HG03095 (cell line): Measurements from ENCODE around the gene EIF3D.

Source experiments
- ATAC-seq: cut with Tn5 transposase; IDR thresholded peaks from one replicate; pipeline ENCODE4 v1.9.1; 2021; ENCODE audit warnings: moderate library complexity; ENCODE audit not compliant: unreplicated experiment

Gene EIF3D

DNA sequence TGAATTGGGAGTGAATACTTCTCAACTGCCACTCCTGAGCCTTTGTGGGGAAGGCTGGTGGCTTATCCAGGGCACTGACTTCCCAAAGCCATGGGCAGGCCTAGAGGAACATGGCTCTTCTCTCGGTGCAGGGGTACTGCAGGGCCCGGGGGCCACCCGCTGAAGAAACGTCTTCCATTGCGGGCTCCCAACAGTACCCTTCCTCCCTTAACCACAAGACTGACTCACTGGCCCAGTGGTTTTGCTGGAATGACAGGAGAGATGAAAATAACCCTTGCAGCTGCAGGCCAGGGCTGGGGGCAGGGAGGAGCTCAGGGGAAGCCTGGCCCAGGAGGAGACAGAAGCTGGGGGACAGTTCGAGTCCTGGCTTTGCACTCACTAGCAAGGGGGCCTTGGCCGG is 61.0 kb downstream of the EIF3D start:
- ATAC-seq, result no peak

DNA sequence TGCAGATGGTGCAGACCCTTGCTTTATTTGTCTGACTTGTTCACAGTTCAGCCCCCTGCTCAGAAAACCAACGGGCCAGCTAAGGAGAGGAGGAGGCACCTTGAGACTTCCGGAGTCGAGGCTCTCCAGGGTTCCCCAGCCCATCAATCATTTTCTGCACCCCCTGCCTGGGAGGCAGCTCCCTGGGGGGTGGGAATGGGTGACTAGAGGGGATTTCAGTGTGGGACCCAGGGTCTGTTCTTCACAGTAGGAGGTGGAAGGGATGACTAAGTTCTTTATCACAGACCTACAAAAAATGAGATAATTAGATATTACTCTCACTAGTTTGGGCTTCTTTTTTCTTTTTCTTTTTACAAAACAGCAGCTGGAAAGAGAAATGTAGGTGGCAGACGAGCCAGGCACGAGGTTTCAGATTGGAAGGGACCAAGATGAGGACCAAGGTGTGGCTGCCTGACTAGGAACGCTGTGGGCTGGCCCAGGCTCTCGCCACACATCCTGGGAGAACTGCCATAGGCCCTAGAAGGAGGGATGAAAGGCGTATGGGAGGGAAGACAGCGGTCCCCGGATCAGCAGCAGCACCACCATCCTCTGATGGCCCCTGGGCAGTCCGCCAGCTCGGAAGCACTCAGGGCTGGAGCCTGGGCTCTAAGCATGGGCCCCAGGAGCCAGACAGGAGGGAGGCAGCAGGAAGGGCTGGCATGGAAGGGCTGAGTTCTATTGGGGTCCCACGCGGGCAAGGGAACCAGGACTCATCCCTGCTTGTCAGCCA is 61.7 kb downstream of the EIF3D start:
- ATAC-seq, result no peak

DNA sequence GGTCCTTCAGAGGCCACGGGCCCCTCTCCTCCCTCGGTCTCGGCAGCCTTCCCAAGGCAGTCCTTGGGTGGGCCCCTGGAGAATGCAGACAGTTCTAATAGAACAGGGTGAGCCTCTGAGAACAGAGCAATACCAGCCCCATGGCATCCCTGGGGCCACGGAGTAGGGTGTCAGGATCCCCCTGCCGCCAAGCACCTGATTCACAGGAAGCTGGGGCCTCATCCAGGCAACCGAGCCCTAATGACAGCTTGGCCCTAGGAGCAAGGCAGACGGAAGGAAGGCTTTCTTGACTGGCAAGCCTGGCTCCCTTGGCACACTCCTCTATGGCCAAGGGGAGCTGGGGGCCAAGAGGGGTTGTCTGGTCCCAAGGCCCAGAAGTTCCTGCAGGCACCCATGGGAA is 62.7 kb downstream of the EIF3D start:
- ATAC-seq, result no peak

DNA sequence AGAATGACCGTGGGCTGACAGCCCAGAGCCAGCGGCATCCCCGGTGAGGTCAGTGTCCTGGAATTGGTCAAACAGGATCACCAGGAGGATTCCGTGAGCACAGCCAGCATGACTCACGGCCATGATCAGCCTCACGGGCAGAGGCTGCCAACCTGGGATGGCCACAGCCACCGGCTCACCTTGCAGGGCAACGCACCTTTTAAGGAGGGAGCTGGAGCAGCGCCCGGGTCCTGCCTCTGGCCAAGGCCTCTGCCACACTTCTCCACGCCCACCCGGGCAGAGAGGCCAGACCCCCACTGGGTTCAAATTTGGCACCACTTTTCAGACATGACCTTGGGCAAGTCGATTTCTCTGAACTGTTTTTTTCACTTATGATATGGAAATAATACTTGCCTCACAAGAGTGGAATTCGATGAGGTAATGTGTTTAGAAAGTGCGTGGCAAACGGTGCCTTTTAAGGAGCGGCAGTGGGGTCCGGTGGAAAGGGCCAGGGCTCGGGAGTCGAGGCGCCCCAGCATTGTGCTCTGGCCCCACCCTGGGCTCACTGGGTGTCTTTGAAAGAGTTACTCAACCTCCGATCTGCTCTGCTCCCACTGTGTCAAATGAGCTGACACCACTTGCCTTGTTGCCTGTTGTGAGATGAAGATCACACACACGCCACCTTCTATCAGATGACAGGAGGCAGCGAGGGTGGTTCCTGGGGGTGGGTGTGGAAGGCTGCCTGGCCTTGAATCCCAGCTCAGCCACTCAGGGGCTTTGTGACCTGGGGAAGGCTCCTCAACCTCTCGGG is 63.5 kb downstream of the EIF3D start:
- ATAC-seq, result no peak

DNA sequence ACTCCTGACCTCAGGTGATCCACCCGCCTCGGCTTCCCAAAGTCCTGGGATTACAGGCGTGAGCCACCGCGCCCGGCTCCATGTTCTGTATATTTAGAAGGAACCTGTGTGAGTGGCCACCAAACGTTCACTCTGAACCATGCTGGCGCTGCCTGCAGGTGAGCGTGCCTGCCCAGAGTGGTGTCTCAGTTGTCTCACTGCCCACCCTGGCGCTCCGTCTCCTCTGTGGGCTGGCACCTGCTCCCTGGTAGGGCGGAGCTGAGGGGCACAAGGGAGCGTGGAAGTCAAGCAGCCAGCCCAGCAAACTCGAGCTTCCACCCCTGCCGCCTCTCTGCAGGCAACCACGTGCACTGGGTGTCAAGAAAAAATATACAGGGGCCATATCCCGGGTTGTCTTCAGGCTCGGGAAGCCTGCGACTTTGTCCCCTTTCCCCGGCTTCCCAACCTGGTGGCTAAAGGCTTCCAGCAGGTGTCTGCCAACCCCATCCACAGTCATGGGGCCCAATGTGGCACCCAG is 64.2 kb downstream of the EIF3D start:
- ATAC-seq, result no peak

DNA sequence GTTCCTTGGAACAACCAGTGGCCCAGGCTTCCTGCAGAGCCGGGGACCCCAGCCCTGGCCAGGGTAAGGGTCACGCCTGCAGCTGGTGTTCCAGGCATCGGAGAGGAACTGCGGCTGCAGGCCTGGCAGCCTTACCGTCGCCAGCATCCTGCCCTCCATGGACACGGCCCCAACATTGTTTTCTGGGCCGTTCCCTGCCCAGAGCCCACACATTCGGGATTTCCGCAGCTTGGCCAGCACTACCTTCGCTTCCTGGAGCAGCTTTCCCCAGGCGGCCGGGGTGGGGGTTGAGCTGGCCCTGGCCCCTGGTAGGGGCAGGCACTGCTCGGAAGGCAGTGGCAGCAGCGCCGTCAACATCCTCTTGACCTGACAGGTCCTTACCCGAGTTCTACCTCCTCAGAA is 65.2 kb downstream of the EIF3D start:
- no peak for ATAC-seq

DNA sequence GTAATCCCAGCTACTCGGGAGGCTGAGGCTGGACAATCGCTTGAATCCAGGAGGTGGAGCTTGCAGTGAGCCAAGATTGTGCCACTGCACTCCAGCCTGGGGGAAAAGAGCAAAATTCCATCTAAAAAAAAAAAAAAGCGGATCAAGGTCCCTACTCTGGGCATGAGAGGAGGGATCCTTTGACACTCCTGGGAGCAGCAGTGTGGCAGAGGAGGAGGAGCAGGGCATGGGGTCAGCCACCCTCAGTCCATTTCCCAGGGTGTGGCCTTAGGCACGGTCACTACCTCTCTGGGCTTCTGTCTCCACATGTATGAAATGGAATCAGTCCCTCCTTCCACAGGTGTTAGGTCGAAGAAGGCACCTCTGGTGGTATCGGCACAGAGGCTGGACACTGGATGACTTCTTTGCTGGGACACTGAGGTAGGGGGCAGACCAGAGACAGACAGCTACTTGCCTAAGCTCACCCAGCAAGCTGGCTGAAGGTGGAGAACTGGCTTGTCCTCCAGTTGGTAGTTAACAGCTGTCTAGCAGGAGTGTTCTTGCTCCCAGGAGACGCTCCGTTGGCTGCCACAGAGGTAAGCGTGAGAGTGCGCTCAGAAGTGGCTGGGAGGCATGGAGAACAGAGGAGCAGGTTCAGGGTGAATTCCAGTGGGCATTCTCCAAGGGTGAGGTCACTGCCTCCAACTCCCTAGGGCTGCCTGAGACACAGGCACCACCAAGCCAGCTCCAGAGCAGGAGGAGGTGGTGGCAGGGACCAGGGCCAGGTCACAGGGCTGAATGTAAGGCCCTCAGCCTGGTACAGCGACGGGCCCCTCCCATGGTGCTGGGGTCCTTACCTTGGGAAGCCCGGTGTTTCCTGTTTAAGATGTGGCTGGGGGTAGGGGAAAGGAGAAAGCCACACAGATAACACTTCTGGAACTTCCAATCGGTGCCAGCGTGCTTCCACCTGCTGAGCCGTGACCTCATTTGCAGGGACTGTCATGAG is 67.0 kb downstream of the EIF3D start:
- no peak for ATAC-seq
